Heart left ventricle (tissue), 16 donors: ENCODE results near the gene HNF1A. TPM values are rescaled to one million over a fixed set of nuclear protein-coding genes. Genes with fewer than 3 reads are reported as not detected.

ENCODE experiments used
- ATAC-seq, 4 donors: fragments of 200-7000 bp; cut with Tn5 transposase; one replicate each; pipeline ENCODE4 v1.9.1; 2020 to 2022; ENCODE audit warnings: moderate library complexity in 4 of 4, mild to moderate bottlenecking in 3 of 4, moderate number of reproducible peaks in 1 of 4
- DNase-seq, 5 donors: peaks; one replicate each; pipeline ENCODE4 v3.0.0-alpha.2; 2020
- H3K27ac ChIP-seq, 12 donors: fragments of 200-600 bp; sonication (generic) in 4 of 12; one replicate each; pipeline versions ENCODE4 v1.5.0 to v1.8.0; 2016 to 2022; ENCODE audit warnings: mild to moderate bottlenecking in 2 of 12
- H3K27me3 ChIP-seq, 9 donors: fragments of 200-600 bp; sonication (generic) in 2 of 9; one replicate each; pipeline versions ENCODE4 v1.5.1 to v1.8.0; 2016 to 2022; ENCODE audit warnings: mild to moderate bottlenecking in 3 of 9
- H3K36me3 ChIP-seq, 9 donors: fragments of 200-600 bp; sonication (generic) in 2 of 9; one replicate each; pipeline versions ENCODE4 v1.5.0 to v1.8.0; 2018 to 2022; ENCODE audit warnings: mild to moderate bottlenecking in 2 of 9
- H3K4me1 ChIP-seq, 12 donors: fragments of 200-600 bp; sonication (generic) in 4 of 12; one replicate each; pipeline versions ENCODE4 v1.5.0 to v1.8.0; 2016 to 2022; ENCODE audit warnings: mild to moderate bottlenecking in 3 of 12
- H3K4me3 ChIP-seq, 12 donors: fragments of 200-600 bp; sonication (generic) in 4 of 12; one replicate each; pipeline versions ENCODE4 v1.5.0 to v1.8.0; 2017 to 2022; ENCODE audit warnings: mild to moderate bottlenecking in 9 of 12, moderate library complexity in 4 of 12
- H3K9me3 ChIP-seq, 12 donors: fragments of 200-600 bp; sonication (generic) in 4 of 12; one replicate each; pipeline versions ENCODE4 v1.5.0 to v1.8.0; 2016 to 2022; ENCODE audit warnings: mild to moderate bottlenecking in 1 of 12
- CTCF ChIP-seq, 12 donors: fragments of 200-600 bp; sonication (generic) in 4 of 12; IDR thresholded peaks; one replicate each; pipeline versions ENCODE4 v1.5.0 to v1.8.0; 2018 to 2022; ENCODE audit warnings: antibody characterized with exemption in 12 of 12, mild to moderate bottlenecking in 5 of 12
- POLR2A ChIP-seq, 2 donors: fragments of 450-650 bp; IDR thresholded peaks; one replicate each; pipeline ENCODE4 v1.6.1; 2017; ENCODE audit warnings: antibody characterized with exemption in 2 of 2, mild to moderate bottlenecking in 2 of 2, moderate library complexity in 2 of 2
- WGBS, 4 donors: extraction: QIAGEN DNeasy Blood & Tissue Kit in 2 of 4; methylation state at CpG; one replicate each; pipeline versions ENCODE4 v1.1.5 to v1.1.7; 2013 to 2018; 5-methylcytosine and 5-hydroxymethylcytosine counted together
- intact Hi-C, 10 donors: fragments of 100-400 bp; cut with DNase I; formaldehyde crosslinking; loops; one replicate each; pipeline versions ENCODE4 v1.11.1 to v1.14.2; 2022
- polyA plus RNA-seq, 2 donors: library from polyadenylated mRNA; stranded (reverse); fragments of 200-250 nt; gene quantifications; one replicate each; pipeline ENCODE4 v1.2.3, GENCODE V29; 2013
- total RNA-seq, 9 donors: library from RNA; depleted of rRNA in 2 of 9; stranded (reverse); fragments of >200 nt in 2 of 9; fragmentation: NEBNext Ultra II Directional in 3 of 9; extraction: Animal tissue kit (Norgen Biotek cat#: 25700) in 3 of 9; gene quantifications; one replicate each; pipeline versions ENCODE4 v1.1.0 to v1.2.4, GENCODE V29; 2016 to 2023
- donor health status: ischemic (EF 13 %, LVEDD 7.1; RV severe dilation, severe dysfunction).
- donor health status: healthy with polysubstance abuse.
- donor health status: DM: no; HTN: yes; CAD: no.
- donor health status: DM: no; HTN: no; CAD: no.
- donor health status: ischemic (EF 25% LVEDD 6.9; RV normal size, moderate dysfunction).
- donor health status: ischemic (EF 25% LVEDD 5.7; RV mildly dilated, moderate dysfunction).
- donor health status: healthy.
- donor health status: DM: yes; HTN: yes; CAD: no.
- donor health status: ischemic (EF 35%, LVEDD 5.7; RV mildly dilated, moderate dysfunction).
- donor health status: nonischemic (EF 11% LVEDD 7.7; RV severe dilation, severe dysfunction).
- donor health status: DM: yes; HTN: yes; CAD: no.
- donor health status: PGD.
- donor health status: ischemic (EF 29% LVEDD 5.4; RV normal size, mild dysfunction).
- donor health status: nonischemic (EF 23%, LVEDD 6.1; RV moderate dilation, normal function).

The HNF1A gene
- total and polyA plus RNA-seq, 11 donors = 0.03 TPM; not detected in 10

GRCh38 chr12:121013715-121014114, 35.4 kb downstream of the HNF1A start:
- Histone ChIP-seq H3K4me3 (no peak overlapping the region), H3K4me1 (peaks cover 0 to 11% (median 8%) of the 10 kb centered on the region in 12 donors), H3K9me3 (no peaks in the 10 kb centered on the region), H3K27me3 (no peaks in the 10 kb centered on the region), H3K36me3 (peaks cover 0 to 44% (median 35%) of the 10 kb centered on the region in 9 donors), H3K27ac (no peak overlapping the region)
- WGBS, 4 donors = 86 to 91% (median 91%) methylated on average over 3 of the region's 3 CpGs
- no peak for ATAC-seq
- TF ChIP-seq CTCF (IDR thresholded peaks at IDR 0.05) = no peak
- intact Hi-C loops = loop anchor here in 1 of 10 donors (10.0 kb wide), 1 partner anchor 429 kb away; the partner anchor contains the start of gene POP5
- no peak for DNase-seq

- H3K36me3 ChIP-seq = peaks cover 0 to 28% (median 13%) of the 10 kb centered on the region in 9 donors
- ATAC-seq = peak; percentile 97 to 100 (median 99)
- 1% methylated on average over 27 to 34 of the region's 34 CpGs for WGBS, 4 donors
- peak; percentile 90 to 93 (median 91) for DNase-seq
- H3K27me3 ChIP-seq = no peaks in the 10 kb centered on the region
- intact Hi-C loops = loop anchor here in 1 of 10 donors (10.0 kb wide), 1 partner anchor 431 kb away; the partner anchor contains the start of gene POP5
- peak within 1 kb of the TSS in 10 of 12 donors; percentile 2 to 82 (median 72) for H3K27ac ChIP-seq
- no peak for TF ChIP-seq CTCF (IDR thresholded peaks at IDR 0.05)
- TF ChIP-seq POLR2A (IDR thresholded peaks at IDR 0.05) = peak in 1 of 2 donors; percentile 42
- H3K4me1 ChIP-seq = peaks cover 0 to 11% (median 8%) of the 10 kb centered on the region in 12 donors
- H3K4me3 ChIP-seq = peak within 1 kb of the TSS; percentile 45 to 96 (median 84)
- no peaks in the 10 kb centered on the region for H3K9me3 ChIP-seq
Observed at GRCh38 chr12:121015825-121016766, 37.8 kb downstream of the HNF1A start, which contains the start of gene C12orf43. C12orf43 (minus strand) TSS chr12:121016487; CDS start chr12:121016474, 13 bp downstream.

GRCh38 chr12:121017966-121018491, 39.7 kb downstream of the HNF1A start:
- ATAC-seq (no peak), DNase-seq (no peak)
- H3K4me3 ChIP-seq = no peak overlapping the region
- peaks cover 0 to 27% (median 2%) of the 10 kb centered on the region in 9 donors for H3K36me3 ChIP-seq
- H3K27me3 ChIP-seq = no peaks in the 10 kb centered on the region
- WGBS, 4 donors = 86 to 88% (median 86%) methylated on average over 15 of the region's 15 CpGs
- intact Hi-C loops = loop anchor here in 1 of 10 donors (10.0 kb wide), 1 partner anchor 433 kb away; the partner anchor contains the start of gene POP5
- no peak overlapping the region for H3K27ac ChIP-seq
- TF ChIP-seq CTCF (IDR thresholded peaks at IDR 0.05) (no peak), POLR2A (IDR thresholded peaks at IDR 0.05) (no peak)
- no peaks in the 10 kb centered on the region for H3K9me3 ChIP-seq
- H3K4me1 ChIP-seq = peaks cover 0 to 11% (median 8%) of the 10 kb centered on the region in 12 donors
